HepG2 (cell line): ENCODE results near the gene OR10G8. TPM values are rescaled to one million over a fixed set of nuclear protein-coding genes. Genes with fewer than 3 reads are reported as not detected.

Experiments used
- ATF4 ChIP-seq, 2 experiments: fragments of 450-650 bp in 1 of 2; sonication (generic) in 1 of 2; formaldehyde crosslinking; IDR thresholded peaks; 2 replicates each; pipeline versions ENCODE4 v1.5.0 to v1.8.0; 2020 to 2022; ENCODE audit warnings: mild to moderate bottlenecking in 1 of 2, missing genetic modification reagents in 1 of 2
- ATF7-NPFF ChIP-seq: sonication (generic); formaldehyde crosslinking; IDR thresholded peaks from 2 replicates; pipeline ENCODE4 v1.8.1; 2023; ENCODE audit warnings: mild to moderate bottlenecking, low read depth, missing genetic modification reagents, moderate library complexity
- DNMT1 ChIP-seq: sonication (generic); formaldehyde crosslinking; IDR thresholded peaks from 2 replicates; pipeline ENCODE4 v1.5.1; 2020; ENCODE audit warnings: mild to moderate bottlenecking, missing genetic modification reagents
- DR1 ChIP-seq: sonication (generic); formaldehyde crosslinking; IDR thresholded peaks from 2 replicates; pipeline ENCODE4 v1.8.0; 2021; ENCODE audit warnings: mild to moderate bottlenecking, missing genetic modification reagents, inconsistent platforms
- FOSL2 ChIP-seq: sonication (generic); formaldehyde crosslinking; IDR thresholded peaks from 2 replicates; pipeline ENCODE4 v1.4.0; 2020; ENCODE audit warnings: missing genetic modification reagents
- FOXA3 ChIP-seq: IDR thresholded peaks from 2 replicates; pipeline ENCODE4 v1.6.1; 2016; ENCODE audit warnings: missing genetic modification reagents, missing compliant biosample characterization
- GLI4 ChIP-seq: sonication (generic); formaldehyde crosslinking; IDR thresholded peaks from 2 replicates; pipeline ENCODE4 v1.5.1; 2020; ENCODE audit warnings: missing genetic modification reagents, mild to moderate bottlenecking, moderate library complexity, borderline replicate concordance
- KDM4B ChIP-seq: sonication (generic); formaldehyde crosslinking; IDR thresholded peaks from 2 replicates; pipeline ENCODE4 v1.4.0; 2020; ENCODE audit warnings: missing genetic modification reagents
- KIAA2018 ChIP-seq: sonication (generic); formaldehyde crosslinking; IDR thresholded peaks from 2 replicates; pipeline ENCODE4 v1.5.0; 2020; ENCODE audit warnings: mild to moderate bottlenecking, missing genetic modification reagents, borderline replicate concordance
- MEIS2 ChIP-seq: sonication (generic); formaldehyde crosslinking; IDR thresholded peaks from 2 replicates; pipeline ENCODE4 v1.9.0; 2021; ENCODE audit warnings: mild to moderate bottlenecking, missing genetic modification reagents
- MIXL1 ChIP-seq: IDR thresholded peaks from 2 replicates; pipeline ENCODE4 v1.6.1; 2016
- NFYB ChIP-seq: sonication (generic); formaldehyde crosslinking; IDR thresholded peaks from 2 replicates; pipeline ENCODE4 v1.4.0; 2020; ENCODE audit warnings: missing genetic modification reagents
- RBM22 ChIP-seq: fragments of 200-400 bp; formaldehyde crosslinking; optimal IDR thresholded peaks from 2 replicates; pipeline ENCODE3; 2017; ENCODE audit warnings: mild to moderate bottlenecking, low read length, moderate library complexity
- ZNF331 ChIP-seq: sonication (generic); formaldehyde crosslinking; IDR thresholded peaks from 2 replicates; pipeline ENCODE4 v1.4.0; 2020; ENCODE audit warnings: missing genetic modification reagents
- ZNF431 ChIP-seq: sonication (generic); formaldehyde crosslinking; IDR thresholded peaks from 2 replicates; pipeline ENCODE4 v1.9.0; 2022; ENCODE audit warnings: missing genetic modification reagents, low read depth, mild to moderate bottlenecking, borderline replicate concordance
- ZNF713 ChIP-seq: sonication (generic); formaldehyde crosslinking; IDR thresholded peaks from 2 replicates; pipeline ENCODE4 v1.4.0; 2020; ENCODE audit warnings: mild to moderate bottlenecking, missing genetic modification reagents
- ZSCAN30 ChIP-seq: sonication (generic); formaldehyde crosslinking; IDR thresholded peaks from 2 replicates; pipeline ENCODE4 v1.5.0; 2020; ENCODE audit warnings: mild to moderate bottlenecking, missing genetic modification reagents
- ZXDC ChIP-seq: sonication (generic); formaldehyde crosslinking; IDR thresholded peaks from 2 replicates; pipeline ENCODE4 v1.5.0; 2020; ENCODE audit warnings: mild to moderate bottlenecking, missing genetic modification reagents
- polyA plus RNA-seq, 8 experiments: library from polyadenylated mRNA; depleted of rRNA in 3 of 8; stranded (reverse) in 7 of 8; unstranded in 1 of 8; fragments of >200 nt; fragmentation: Illumina TruSeq in 4 of 8; extraction: Trizol in 4 of 8; gene quantifications; 2 replicates each; pipeline versions ENCODE4 v1.2.1 to v1.2.3, GENCODE V29; 2011 to 2016; ENCODE audit warnings: low read depth in 4 of 8, missing spikeins in 1 of 8, mixed read lengths in 1 of 8; ENCODE audit not compliant: insufficient read depth in 1 of 8
- total RNA-seq, 5 experiments: library from RNA; depleted of rRNA; stranded (reverse); fragments of >200 nt; fragmentation: Illumina TruSeq; extraction: Trizol; gene quantifications; 2 replicates each; pipeline ENCODE4 v1.2.3, GENCODE V29; 2016; ENCODE audit warnings: low read depth in 1 of 5

Gene OR10G8
- total and polyA plus RNA-seq, 2 of the 13 experiments (the other 11 are each of a cell fraction or from before 2014, with no cell fraction given), result not detected

- TF ChIP-seq ZNF713 (CRISPR knock-in tag) (no peak), FOSL2 (CRISPR knock-in tag) (0 out of 2 replicates have a peak, but pooled peaks have one; percentile 8), ATF7-NPFF (no peak), RBM22 (no peak), ZSCAN30 (CRISPR knock-in tag) (no peak), ZXDC (no peak), ZNF431 (CRISPR knock-in tag) (no peak), DR1 (no peak), KIAA2018 (CRISPR knock-in tag) (no peak), MIXL1 (CRISPR knock-in tag) (no peak), DNMT1 (CRISPR knock-in tag) (no peak), ATF4 (CRISPR knock-in tag; IDR thresholded peaks at IDR 0.05) (no peak), KDM4B (CRISPR knock-in tag) (no peak), ZNF331 (CRISPR knock-in tag) (no peak), MEIS2 (CRISPR knock-in tag) (no peak), FOXA3 (CRISPR knock-in tag) (0 out of 2 replicates have a peak, but pooled peaks have one; percentile 27), NFYB (CRISPR knock-in tag) (no peak), GLI4 (no peak)
These were observed 43.1 kb downstream of the OR10G8 start (continued) for GRCh38 chr11:124069429-124070401.
